HL-60 (cell line): Measurements from ENCODE around the gene TRIM50.

Experiments used
- DNase-seq, 2 experiments: peaks; one replicate each; pipeline ENCODE4 v3.0.0-alpha.2; 2010 to 2020; ENCODE audit warnings: low read depth in 1 of 2, low spot score in 1 of 2
- H3K27ac ChIP-seq: fragments of 250-450 bp; sonication (Bioruptor Pico); replicated peaks from 2 replicates; pipeline ENCODE4 v1.5.1; 2020; ENCODE audit warnings: mild to moderate bottlenecking, moderate library complexity
- H3K27me3 ChIP-seq: fragments of 250-450 bp; sonication (Bioruptor Pico); 2 replicates; pipeline ENCODE4 v1.5.1; 2021; ENCODE audit warnings: mild to moderate bottlenecking, moderate library complexity; ENCODE audit not compliant: insufficient read depth, poor library complexity, severe bottlenecking
- H3K4me3 ChIP-seq: replicated peaks from 2 replicates; pipeline ENCODE4 v1.5.1; 2011; ENCODE audit warnings: mild to moderate bottlenecking, control low read depth, low read length; ENCODE audit not compliant: insufficient read depth
- GABPA ChIP-seq: IDR thresholded peaks from 2 replicates; pipeline ENCODE4 v1.6.1; 2012; ENCODE audit warnings: low read depth
- POLR2AphosphoS5 ChIP-seq: IDR thresholded peaks from 2 replicates; pipeline ENCODE4 v1.6.1; 2012; ENCODE audit warnings: low read depth
- REST ChIP-seq: IDR thresholded peaks from 2 replicates; pipeline ENCODE4 v1.6.1; 2012; ENCODE audit warnings: low read depth; ENCODE audit not compliant: insufficient replicate concordance
- SPI1 ChIP-seq: IDR thresholded peaks from 2 replicates; pipeline ENCODE4 v1.6.1; 2012; ENCODE audit warnings: low read depth, mild to moderate bottlenecking, borderline replicate concordance
- TF ChIP-seq, protein P1 (sequence below): IDR thresholded peaks from one replicate; pipeline ENCODE4 v1.5.1; 2011; ENCODE audit warnings: low read length, control low read depth, inconsistent platforms; ENCODE audit not compliant: insufficient read depth

TRIM50 gene

GRCh38 chr7:73342645-73343044, 14.8 kb upstream of the TRIM50 start:
- Histone ChIP-seq H3K27ac (no peak overlapping the region), H3K4me3 (no peak overlapping the region), H3K27me3 (no peaks in the 10 kb centered on the region)
- no peak for DNase-seq
- TF ChIP-seq, protein P1, sequence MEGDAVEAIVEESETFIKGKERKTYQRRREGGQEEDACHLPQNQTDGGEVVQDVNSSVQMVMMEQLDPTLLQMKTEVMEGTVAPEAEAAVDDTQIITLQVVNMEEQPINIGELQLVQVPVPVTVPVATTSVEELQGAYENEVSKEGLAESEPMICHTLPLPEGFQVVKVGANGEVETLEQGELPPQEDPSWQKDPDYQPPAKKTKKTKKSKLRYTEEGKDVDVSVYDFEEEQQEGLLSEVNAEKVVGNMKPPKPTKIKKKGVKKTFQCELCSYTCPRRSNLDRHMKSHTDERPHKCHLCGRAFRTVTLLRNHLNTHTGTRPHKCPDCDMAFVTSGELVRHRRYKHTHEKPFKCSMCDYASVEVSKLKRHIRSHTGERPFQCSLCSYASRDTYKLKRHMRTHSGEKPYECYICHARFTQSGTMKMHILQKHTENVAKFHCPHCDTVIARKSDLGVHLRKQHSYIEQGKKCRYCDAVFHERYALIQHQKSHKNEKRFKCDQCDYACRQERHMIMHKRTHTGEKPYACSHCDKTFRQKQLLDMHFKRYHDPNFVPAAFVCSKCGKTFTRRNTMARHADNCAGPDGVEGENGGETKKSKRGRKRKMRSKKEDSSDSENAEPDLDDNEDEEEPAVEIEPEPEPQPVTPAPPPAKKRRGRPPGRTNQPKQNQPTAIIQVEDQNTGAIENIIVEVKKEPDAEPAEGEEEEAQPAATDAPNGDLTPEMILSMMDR: no peak
- TF ChIP-seq REST: no peak
- no peak for TF ChIP-seq POLR2AphosphoS5
- no peak for TF ChIP-seq GABPA
- no peak for TF ChIP-seq SPI1

DNA sequence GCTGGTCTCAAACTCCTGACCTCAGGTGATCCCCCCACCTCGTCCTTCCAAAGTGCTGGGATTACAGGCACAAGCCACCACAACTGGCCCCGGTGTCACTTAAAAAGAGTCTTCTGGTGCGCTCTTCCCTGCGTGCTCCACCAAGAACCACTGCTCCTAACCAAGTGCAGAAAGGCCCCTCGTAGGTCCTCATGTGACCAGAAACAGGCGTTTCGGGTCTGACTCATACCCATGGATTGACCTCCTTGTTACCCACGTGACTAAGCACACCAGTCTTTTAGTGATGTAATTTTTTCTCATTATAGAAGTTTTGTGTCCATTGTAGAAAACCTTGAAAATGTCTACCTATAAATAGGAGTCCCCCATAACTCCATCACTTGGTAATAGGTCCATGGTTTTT, 14.0 kb upstream of the TRIM50 start:
- TF ChIP-seq, protein P1: no peak
- TF ChIP-seq REST: no peak
- no peak for TF ChIP-seq GABPA
- no peak for TF ChIP-seq POLR2AphosphoS5
- no peak for TF ChIP-seq SPI1
- H3K4me3 ChIP-seq: no peak overlapping the region
- H3K27ac ChIP-seq: no peak overlapping the region
- no peaks in the 10 kb centered on the region for H3K27me3 ChIP-seq
- peak; percentile 28 to 68 for DNase-seq

GRCh38 chr7:73340514-73340913, 12.6 kb upstream of the TRIM50 start:
- no peak for DNase-seq
- Histone ChIP-seq H3K4me3 (no peak overlapping the region), H3K27me3 (no peaks in the 10 kb centered on the region), H3K27ac (no peak overlapping the region)
- TF ChIP-seq POLR2AphosphoS5: no peak
- no peak for TF ChIP-seq GABPA
- no peak for TF ChIP-seq SPI1
- TF ChIP-seq REST: no peak
- TF ChIP-seq, protein P1: no peak
